ENCODE measurements around the gene GDF7.

The GDF7 gene

DNA sequence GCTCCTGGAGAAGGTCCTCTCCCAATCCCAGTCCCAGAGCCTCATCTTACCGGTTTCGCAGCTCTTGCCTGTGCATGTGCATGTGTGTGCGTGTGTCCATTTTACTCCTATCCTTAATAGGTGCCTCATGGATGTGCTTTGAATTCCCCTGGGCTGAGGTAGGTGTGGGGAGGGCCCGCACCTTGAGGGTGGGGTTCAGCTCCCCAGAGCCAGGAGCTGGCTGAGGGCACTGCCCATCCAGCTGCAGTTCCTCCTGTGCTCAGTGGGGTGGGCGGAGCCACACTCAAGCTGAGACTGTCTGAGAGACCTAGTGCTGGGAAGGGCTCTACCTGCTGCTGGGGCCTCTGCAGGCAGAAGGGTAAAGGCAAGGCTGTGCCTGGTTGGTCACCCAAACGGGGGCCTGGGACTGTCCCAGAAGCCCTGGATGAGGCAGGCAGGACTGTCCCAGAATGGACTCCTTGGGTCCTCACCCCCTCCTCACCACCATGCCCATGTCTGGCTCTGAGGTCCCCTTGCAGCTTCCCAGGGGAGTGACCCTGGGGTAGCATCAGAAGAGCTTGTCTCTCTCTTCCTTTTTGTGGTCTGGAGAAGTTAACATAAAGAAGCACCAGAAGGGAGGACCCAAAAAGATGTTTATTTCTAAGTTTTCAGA is 8.9 kb downstream of the GDF7 start:
- no peak for DNase-seq

DNA sequence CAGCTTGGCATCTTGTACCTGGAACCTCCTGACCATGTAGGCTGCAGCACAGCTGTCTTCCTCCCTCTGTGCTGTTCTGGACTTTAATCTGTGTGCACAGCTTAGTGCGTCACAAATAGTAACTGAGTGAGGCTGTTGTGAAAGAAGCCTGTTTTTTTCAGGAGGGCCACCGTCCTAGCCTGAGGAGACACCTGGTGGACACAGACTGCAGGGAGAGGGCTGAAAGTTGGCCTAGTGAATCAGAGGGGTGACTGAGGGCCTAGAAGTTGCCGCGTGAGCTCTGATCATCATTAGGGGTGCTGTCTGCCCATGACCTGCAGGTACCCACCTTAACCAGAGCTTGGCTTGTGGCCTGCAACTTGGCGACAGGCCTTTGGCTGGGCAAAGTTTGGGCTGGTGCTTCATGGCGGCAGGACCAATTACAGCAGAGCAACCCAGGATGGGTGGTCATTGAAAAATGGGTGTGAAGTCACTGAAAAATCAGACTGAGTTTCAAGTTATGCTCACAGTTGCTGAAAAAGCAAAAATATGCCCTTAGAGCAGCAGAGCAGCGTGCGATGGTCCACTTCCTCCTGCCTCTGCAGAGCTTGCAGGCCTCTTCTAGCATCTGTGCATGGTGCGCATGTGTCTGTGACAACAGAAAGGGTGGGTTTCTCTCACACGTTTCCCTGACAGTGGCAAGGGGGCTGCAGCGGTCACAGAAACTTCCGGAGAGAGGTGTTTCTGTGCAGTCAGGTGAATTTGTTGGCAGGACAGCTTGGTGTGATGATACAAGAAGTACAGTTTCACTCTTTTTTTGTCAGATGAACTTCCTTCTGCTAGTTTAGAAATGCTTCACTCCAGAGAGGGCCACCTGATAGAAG is 9.6 kb downstream of the GDF7 start:
- DNase-seq: no peak

DNA sequence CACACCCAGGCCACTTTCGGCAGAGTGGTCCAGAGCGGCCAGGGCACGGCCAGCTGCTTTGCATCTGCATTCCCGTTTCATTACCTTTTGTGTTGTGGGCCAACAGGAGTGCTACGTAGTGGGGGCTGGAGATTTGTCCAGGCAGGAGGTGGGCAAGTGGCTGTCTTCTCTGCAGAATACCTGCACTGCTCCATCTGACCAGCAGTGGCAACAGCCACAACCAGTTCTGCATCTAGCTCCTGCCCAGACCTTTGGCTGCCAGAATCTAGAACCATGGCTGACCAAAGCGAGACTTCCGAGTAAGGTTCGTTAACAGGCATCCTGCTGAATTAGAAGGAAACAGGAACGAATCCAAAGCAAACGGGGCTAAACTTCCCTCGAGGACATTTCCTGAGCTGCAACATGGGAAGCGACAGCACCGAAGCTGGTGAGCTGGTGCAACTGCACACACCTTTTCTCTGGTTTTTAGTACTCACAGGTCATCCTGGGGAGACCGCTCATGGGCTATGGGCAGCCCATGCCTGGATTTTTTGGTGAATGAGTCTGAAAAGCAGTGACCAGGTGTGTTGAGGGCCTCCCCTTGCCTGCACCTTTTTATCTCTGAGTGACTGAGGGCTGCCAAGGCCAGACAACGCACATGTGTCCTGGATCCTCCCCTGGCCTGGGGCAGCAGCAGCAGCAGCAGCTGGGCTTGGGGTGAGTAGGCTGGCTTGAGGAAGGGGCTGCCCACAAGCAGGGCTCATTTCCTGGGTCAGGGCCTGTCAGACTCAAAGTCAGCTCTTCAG is 10.5 kb downstream of the GDF7 start:
- DNase-seq: no peak

DNA sequence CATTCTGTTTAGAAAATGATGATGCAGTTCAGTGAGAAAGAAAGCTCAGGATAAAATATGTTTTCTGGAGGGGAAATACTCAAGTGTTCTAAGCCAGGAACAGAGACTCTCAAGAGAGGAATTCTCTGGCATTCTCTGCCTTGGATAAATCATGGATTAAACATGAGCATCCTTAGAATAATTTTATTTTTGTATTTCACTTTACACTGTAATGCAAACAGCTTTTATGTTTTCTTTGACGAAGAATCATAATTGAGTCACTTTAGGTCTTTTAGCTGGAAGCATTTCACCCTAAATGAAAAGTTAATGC is 11.1 kb downstream of the GDF7 start:
- DNase-seq: no peak

DNA sequence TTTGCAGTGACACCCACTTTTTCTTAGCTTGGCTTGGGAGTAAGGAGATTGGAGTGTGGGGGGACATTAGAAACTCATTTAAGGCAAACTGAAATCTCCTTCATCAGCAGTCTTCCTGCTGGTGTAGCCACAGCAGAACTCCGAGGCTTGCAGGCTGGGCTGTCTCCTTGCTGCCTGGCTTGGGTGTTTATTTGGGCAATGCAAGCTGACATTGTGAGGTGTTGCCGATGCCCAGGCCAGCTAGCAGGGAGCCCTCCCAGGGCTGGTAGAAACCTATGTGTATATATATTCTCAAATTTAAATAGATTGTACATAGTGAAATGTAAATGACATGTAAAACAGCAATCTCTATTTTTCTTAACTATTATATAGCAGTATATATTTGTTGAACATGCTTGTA is 11.8 kb downstream of the GDF7 start:
- DNase-seq: no peak

DNA sequence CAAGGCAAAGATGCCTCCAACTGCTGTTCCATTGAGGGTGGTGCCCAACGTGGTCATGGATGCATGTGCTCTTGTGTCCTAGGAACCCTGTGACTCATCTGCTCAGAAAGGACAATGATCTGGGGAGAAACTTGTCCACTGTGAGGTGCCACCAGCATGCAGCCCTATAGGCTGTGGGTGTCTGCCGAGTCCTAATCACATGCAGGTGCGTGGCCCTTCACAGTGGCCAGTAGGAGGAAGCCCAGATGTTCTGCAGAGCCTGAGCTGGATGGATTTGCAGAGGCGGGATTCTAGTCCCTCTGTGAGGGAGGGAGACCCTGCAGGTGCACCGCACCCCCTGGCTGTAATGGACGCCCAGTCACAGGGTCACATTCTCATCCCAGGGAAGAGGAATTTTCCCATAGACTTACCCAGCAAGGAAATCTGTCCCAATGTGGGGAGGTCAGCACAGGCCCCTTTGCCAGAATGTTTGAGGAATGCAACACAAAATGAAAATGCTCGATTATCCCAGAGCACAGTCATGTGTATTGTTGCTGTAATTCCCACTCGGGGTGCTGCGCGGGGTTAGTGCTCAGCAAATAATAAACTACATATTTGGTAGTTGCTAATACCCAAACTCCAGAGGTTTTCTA is 13.9 kb downstream of the GDF7 start:
- no peak for DNase-seq

DNA sequence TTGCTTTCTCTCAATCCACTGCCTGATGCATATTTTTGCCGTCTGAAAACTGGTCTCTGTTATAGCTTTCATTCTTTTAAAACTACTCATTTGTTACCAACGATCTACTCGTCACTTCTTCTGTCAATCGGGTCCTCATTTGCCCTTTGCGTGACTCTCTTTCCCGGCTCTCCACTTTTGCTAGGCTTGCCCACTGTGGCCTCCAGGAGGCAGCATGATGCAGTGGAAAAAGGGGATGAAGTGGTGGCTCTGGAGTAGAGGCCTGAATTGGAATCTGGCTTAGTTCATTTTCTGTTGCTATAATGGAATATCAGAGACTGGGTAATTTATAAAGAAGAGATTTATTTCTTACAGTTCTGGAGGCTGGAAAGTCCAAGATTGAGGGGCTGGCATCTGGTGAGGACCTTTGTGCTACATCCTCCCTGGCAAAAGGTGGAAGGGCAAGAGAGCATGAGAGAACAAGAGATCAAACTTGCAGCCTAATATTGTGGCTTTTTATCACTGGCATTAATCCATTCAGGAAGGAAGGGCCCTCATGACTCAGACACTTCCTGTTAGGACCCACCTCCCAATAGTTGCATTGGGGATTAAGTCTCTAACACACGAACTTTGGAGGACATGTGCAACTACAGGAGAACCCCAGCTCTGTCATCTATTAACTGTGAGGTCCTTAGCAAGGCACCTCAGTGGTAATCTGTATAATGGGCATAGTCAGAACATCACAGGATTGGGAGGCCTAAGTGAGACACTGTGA is 15.4 kb downstream of the GDF7 start:
- no peak for DNase-seq

DNA sequence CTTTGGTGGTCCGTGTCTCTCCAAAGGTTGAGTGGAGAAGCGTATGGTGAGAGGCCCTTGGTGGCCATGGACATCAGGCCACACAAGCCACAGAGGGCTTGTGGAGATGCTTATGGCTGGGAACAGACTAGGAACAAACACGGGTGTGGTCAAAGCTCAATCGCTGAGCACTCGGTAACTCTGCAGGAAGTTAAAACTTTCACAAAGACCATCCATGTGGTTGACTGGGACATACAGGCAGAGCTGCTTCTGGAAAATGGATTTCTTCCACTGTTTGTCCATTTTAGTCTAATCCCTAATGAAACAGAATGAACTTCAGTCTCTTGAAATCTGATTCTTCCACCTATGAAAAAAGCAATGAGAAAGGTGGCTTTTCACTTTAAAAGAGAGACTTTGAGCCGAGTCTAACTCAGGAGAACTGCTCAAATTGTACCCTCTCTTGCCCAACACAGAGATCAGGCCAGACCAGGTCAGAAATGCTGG is 17.7 kb downstream of the GDF7 start:
- DNase-seq: no peak

DNA sequence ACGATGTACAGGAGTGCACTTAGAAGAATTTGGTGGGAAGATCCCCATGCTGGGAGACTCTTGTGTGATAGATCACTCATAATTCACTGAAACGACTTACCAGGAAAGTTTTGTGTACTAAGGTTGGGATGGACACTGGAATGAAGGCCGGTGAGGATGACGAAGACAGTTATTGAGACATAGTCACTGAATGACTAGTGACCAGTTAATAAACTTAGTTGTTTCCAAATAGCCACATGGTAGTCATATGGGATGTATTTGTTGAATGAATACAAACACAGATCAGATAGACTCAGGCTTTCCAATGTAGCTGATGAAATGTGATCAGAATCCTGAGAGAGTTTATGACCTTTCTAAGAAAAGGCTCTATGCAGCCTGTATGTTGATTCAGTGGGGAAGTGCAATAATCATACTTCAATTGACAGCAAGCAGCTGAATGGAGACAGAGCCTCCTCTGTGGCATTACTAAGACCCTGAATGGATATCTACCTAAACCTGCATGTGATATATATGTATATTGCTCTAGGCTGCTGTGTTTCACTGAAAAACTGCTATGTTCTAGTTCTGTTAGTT is 20.4 kb downstream of the GDF7 start:
- no peak for DNase-seq

DNA sequence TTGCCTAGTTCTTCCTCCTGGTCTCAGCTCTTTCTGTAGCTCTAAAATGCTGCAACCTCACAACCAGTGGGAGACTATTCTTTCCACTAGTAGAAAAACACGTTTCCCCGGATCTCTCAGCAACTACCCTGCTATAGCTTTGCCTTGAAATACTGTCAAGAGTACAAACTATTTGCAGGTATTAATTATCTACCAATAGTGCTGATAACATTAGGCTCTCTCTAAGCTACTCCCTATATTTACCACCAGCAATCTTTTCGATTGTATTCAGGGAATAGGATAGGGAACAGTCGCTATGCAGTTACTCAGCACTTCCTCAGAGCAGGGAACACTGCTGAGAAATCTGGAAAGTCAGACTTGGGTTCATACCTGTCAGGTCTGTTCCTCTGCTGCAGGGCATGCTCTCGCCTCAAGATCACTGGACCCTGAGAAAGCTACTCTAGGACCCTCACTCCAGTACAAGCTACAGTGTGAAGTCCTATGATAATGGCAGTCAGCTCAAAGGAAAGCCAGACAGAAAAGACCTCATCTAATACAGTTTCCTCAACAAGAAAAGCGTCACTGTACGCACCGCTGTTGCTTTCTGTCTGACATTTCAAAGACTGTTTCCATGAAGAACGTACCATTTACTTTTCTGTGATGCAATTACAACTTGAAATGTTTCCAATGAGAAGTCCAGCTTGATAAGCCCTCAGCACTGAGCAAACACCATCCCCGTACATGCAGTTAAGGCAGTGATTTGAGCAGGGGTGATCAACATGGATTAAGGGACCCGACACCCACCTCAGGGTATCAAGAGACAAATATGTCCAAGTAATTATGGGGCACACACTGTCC is 22.7 kb downstream of the GDF7 start:
- no peak for DNase-seq

DNA sequence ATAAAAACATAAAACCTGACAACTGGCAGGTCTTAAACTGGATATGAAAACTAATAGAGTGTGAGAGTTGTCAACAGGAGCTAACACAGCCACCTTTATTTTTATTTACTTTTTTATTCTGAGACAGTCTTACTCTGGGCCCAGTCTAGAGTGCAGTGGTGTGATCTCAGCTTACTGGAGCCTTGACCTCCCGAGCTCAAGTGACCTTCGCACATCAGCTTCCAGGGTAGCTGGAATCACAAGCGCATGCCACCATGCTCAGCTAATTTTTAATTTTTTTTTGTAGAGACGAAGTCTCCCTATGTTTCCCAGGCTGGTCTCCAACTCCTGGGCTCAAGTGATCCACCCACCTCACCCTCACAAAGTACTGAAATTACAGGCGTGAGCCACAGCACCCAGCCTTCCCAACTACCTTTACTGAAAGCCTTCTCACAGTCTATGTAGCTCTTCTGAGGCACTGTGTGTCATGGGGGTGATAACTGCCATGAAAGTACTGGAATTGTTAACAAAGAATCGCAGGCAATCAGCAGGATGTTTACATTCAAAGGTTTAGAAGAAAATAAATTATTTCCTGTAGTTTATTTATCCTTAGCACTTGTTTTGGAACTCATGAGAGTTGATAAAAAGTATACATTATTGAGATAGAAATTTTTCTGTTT is 24.3 kb downstream of the GDF7 start:
- no peak for DNase-seq

DNA sequence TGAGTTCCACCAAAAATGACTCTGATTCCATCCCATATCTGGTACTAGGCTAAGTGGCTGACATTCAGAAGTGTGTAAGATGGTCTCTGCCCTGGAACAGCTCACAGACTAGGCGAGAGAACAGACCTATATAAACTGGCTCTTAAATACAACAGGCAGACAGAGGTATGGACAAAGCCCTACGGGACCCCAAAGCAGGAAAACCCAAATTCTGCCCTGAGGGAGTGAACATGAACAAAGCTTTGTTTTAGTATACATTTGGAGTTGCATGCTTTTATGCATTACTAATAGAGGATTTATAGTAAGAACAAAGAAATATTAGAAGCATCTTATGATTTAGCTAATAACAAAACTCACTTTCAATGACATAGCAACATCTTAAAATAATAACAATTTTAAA is 25.1 kb downstream of the GDF7 start:
- DNase-seq: no peak

DNA sequence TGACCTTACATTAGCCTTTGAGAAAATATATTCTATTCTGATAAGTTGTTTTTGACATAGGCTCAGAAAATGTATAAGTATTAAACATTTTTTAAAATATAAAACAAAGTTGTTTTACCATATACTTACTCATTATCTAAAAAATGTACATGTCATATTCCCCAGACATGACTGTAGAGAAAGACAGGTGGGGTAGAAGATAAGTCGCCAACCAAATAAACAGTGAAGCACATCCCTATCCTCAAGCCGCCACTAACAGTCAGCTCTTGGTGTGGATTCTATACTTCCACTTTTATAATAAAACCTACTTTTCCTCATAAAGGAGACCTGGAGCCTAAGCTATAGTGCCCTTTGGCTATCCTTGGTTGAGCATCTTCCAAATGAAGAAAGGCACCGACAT is 26.4 kb downstream of the GDF7 start:
- DNase-seq: no peak

DNA sequence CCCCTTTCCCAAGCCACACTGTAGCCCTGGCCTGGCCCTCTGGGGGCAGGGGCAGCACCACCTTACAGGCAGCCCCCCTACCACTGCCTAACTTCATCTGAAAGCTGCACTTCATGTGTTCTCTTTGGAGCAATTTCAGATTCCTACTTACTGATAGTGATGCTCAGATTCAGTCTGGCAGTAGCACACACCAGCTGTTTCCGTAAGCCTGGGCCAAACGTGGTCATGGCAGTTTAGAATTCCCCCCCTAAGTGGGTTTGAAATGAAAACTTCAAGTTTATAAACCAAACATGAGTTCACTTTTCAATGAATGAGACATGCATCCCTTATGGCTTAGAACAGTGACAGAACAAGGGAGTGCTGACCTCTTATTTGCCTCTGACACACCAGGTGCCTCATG is 29.4 kb downstream of the GDF7 start:
- DNase-seq: no peak

DNA sequence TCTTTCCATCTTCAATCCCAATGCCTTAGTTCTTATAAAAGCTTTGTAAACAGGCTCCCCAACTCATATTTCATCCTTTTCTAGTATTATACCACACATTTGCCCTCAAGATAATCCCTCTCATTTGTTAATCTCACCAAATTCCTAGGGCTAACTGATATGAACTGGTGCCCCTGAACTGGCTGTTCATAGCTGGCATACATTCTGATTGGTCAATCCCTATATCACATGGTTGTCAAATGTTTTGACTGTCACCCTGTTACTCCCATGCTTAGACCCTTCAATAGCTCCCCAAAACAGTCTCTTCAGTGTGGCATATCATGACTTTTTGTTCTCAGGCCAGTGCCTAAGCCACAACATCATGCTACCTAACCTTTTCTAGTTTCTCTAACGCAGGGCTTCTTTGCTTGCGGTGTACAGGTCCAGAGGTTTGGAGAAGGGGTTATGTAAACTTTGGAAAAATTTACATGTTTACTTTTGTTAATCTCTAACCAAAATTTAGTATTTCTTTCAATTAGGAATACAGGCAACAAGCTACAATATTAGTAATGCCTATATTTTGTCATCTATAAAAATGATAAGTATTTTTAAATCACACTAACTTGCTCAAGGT is 30.5 kb downstream of the GDF7 start:
- no peak for DNase-seq

DNA sequence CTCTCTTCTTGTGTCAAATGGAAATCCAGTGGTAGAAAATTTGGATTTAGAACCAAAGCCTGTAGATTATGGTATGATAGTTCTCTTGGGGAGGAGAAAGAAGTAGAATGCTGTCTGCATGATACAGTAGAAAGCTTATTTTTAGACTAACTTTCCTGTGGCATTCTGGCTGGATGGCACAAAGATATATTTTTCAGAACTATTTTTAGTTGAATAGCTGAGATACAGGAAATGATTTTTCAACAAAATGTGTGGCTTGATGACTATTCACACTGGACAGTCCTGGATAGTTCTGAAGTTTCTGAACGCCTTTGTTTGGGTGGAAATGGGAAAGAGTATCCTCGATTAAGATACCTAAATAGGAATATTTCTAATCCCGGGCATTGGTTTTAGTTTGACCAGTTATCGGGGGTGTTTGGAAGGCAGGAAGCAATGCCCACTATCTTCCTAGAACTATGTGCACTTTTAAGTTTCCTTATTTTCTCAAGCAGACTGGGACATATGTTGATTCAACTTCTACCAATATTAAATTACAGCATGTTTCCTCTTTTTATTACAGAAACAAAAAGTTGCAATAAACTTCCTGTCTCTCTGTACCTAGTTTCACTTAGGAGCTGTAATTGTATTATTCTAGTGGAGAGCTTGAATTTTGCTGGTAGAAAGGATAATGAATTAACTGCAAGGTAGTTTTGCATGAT is 32.1 kb downstream of the GDF7 start:
- no peak for DNase-seq

DNA sequence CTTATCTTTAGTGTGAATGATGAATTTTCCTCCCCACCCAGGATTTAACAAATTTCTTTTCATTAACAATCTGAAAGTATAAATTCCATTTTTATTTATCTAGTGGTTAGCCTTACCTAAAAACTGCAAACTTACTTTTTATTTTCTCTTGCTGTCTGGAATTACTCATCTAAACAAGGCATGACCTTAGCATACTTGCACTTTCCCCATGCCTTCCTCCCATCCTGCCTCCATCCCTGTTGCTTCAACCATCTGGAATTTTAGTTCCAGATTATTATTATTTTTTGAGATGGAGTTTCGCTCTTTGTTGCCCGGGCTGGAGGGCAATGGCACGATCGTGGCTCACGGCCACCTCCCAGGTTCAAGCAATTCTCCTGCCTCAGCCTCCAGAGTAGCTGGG is 35.6 kb downstream of the GDF7 start:
- DNase-seq: no peak

DNA sequence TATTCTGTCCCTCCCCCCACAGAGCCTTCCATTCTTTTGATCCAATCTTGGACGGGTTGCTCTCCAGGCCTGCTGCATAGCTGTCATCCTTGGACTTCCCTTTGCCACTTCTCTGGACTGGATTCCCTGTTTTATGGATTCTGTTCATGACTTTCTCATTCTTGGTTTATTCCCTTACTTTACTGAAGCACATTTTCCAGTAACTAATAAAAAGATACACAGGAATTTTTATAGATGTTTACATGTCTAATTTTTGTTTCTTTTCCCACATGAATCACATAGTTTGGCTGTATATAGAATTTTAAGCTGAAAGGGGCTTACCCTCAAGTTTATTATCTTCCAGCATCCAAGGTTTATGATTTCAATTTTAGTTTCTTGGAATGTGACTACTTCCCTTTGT is 37.9 kb downstream of the GDF7 start:
- DNase-seq: no peak

DNA sequence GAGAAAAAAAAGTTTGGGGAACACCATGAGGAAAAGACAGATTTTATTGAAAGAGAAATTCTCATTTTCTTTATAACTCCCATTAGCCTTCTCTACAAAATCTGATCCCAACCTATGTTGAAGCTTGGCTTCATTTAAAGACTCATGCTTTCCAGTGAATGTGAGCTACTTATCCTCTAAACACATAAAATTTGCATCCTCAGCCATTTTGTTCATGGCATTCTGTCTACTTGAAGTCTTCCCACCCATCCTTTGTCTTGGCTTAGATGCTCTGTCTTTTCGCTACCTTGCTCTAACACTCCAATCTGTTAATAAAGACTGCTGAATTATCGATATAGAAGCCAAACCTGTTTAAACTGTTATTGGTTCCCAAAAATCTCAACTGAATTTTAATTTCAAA is 39.3 kb downstream of the GDF7 start:
- no peak for DNase-seq

DNA sequence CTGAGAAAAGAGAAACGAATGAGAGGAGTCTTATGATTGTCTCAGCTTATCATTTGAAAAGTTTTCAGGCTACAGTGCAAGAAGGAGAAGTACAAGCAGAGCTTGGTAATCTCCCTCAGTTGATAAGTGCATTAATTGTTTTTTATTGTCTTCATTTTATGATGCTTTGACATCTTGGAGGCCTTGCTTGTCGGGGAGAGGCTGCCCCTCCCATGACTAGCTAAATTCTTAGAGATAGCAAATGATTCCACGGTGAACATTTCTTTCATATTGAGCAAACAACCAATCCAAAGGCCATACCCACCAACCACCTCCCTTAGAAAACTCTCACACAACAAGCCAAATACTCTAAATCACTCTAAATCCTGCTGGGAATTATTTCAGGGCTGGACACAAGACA is 39.8 kb downstream of the GDF7 start:
- no peak for DNase-seq

Measured in CD4-positive, alpha-beta T cell treated with Interleukin-21 for 1 hour (primary cell).